ENCODE measurements around the gene SLC6A8. TPM values are rescaled to one million over a fixed set of nuclear protein-coding genes. Genes with fewer than 3 reads are reported as not detected.

SLC6A8 gene
- total and polyA plus RNA-seq, 2 donors (not counting 3 experiments of a cell fraction or from before 2014, with no cell fraction given) = 22.7 to 23.6 TPM

DNA sequence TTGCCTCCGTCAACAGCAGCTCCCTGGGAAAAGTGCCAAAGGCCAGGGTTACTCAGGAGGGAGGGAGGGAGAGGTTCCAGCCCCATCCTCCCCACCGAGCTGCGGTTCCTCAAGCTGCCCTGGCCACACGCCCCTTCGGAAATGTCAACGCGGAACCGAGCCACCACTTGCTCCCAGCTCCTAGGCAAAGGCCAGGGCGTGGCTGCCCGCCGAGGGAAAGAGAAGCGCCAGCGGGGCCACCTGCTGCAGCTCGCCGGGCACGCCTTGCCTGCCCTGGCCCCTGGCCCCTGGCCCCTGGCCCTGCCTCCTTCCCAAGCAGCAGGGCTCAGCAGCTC lies 15.3 kb downstream of the SLC6A8 start:
- H2AFZ ChIP-seq (ENCODE audit: low read depth, low read length) = no peak overlapping the region
- H3K27me3 ChIP-seq (ENCODE audit: control insufficient read depth in 2 of 2, insufficient read depth in 2 of 2, low read length in 2 of 2) = no peaks in the 10 kb centered on the region
- no peak overlapping the region for H3K9ac ChIP-seq (replicated peaks; ENCODE audit: extremely low read depth, insufficient read depth, low read length)
- dilution Hi-C loops (cut with MboI; ENCODE audit: extremely low pct_ligation_motif_present, low sequenced_read_pairs) = no loop called here
- DNase-seq (ENCODE audit: low read depth, low spot score) = no peak
- TF ChIP-seq FOS (IDR thresholded peaks at IDR 0.05; ENCODE audit: borderline replicate concordance, insufficient read depth, low read length) = no peak
- no peak for TF ChIP-seq POLR2A (IDR thresholded peaks at IDR 0.05; ENCODE audit: low read depth, low read length)
- TF ChIP-seq, protein P1, sequence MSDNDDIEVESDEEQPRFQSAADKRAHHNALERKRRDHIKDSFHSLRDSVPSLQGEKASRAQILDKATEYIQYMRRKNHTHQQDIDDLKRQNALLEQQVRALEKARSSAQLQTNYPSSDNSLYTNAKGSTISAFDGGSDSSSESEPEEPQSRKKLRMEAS (IDR thresholded peaks at IDR 0.05; ENCODE audit: insufficient read depth, insufficient read length) = no peak
- TF ChIP-seq POLR2AphosphoS5 (IDR thresholded peaks at IDR 0.05; ENCODE audit: insufficient read depth, low read depth, low read length) = no peak
- no peak for TF ChIP-seq MYC (IDR thresholded peaks at IDR 0.05; ENCODE audit: low read depth, low read length)
- TF ChIP-seq GATA2 (IDR thresholded peaks at IDR 0.05; ENCODE audit: insufficient read depth, insufficient read length, low read depth, low read length) = no peak
- TF ChIP-seq, protein P2, sequence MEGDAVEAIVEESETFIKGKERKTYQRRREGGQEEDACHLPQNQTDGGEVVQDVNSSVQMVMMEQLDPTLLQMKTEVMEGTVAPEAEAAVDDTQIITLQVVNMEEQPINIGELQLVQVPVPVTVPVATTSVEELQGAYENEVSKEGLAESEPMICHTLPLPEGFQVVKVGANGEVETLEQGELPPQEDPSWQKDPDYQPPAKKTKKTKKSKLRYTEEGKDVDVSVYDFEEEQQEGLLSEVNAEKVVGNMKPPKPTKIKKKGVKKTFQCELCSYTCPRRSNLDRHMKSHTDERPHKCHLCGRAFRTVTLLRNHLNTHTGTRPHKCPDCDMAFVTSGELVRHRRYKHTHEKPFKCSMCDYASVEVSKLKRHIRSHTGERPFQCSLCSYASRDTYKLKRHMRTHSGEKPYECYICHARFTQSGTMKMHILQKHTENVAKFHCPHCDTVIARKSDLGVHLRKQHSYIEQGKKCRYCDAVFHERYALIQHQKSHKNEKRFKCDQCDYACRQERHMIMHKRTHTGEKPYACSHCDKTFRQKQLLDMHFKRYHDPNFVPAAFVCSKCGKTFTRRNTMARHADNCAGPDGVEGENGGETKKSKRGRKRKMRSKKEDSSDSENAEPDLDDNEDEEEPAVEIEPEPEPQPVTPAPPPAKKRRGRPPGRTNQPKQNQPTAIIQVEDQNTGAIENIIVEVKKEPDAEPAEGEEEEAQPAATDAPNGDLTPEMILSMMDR (IDR thresholded peaks at IDR 0.05; ENCODE audit: extremely low read depth in 1 of 2, insufficient read depth in 1 of 2, low read depth in 1 of 2, low read length in 2 of 2) = no peak
- TF ChIP-seq EZH2 (IDR thresholded peaks at IDR 0.05; ENCODE audit: borderline replicate concordance, low read depth, low read length, severe bottlenecking) = no peak
- no peak for TF ChIP-seq JUN (IDR thresholded peaks at IDR 0.05; ENCODE audit: borderline replicate concordance, insufficient read depth, insufficient read length, low read depth)
- H3K27ac ChIP-seq (ENCODE audit: insufficient read depth, low read depth, low read length) = no peak overlapping the region
- no peak overlapping the region for H3K4me2 ChIP-seq (ENCODE audit: insufficient read depth, low read length)
- peaks cover 9% of the 10 kb centered on the region for H3K79me2 ChIP-seq (ENCODE audit: control insufficient read depth, insufficient read depth, low read length)
- POLR2A ChIA-PET = no interaction called here
- no peak overlapping the region for H3K4me3 ChIP-seq (replicated peaks in 1 of 3; ENCODE audit: insufficient read depth in 1 of 3, low read depth in 1 of 3, low read length in 3 of 3)
- no peaks in the 10 kb centered on the region for H3K9me1 ChIP-seq (replicated peaks; ENCODE audit: control insufficient read depth, extremely low read depth, insufficient read depth, low read length)
- CTCF ChIA-PET = no interaction called here
- H3K4me1 ChIP-seq (ENCODE audit: control insufficient read depth, extremely low read depth, insufficient read depth, low read length) = peaks cover 19% of the 10 kb centered on the region
- intact Hi-C loops (cut with micrococcal nuclease) = no loop called here
- H3K9me3 ChIP-seq (replicated peaks; ENCODE audit: control insufficient read depth, insufficient read depth, low read length) = no peaks in the 10 kb centered on the region
- BruUV-seq (replicated peaks) = no TSS peak
- peaks cover 2 to 18% of the 10 kb centered on the region in 2 experiments for H3K36me3 ChIP-seq (ENCODE audit: control insufficient read depth in 2 of 2, extremely low read depth in 1 of 2, insufficient read depth in 2 of 2, low read length in 2 of 2)
- no peak for FAIRE-seq
- no peaks in the 10 kb centered on the region for H4K20me1 ChIP-seq (replicated peaks; ENCODE audit: control insufficient read depth, extremely low read depth, insufficient read depth, low read length)
